SKM-1 (cell line): ENCODE data around the gene C10orf95.
A peak's percentile ranks its signal among the peaks of the same experiment; 100 is the strongest.
"Not testable (repeated sequence)": the region's sequence is repeated elsewhere in the genome, so short reads cannot be mapped to it uniquely, and the experiment has no call there.

Source experiments
- DNase-seq: peaks from one replicate; lab custom pipeline; 2025; ENCODE audit not compliant: unreplicated experiment; lab: John Stamatoyannopoulos, UW

Gene C10orf95, protein sequence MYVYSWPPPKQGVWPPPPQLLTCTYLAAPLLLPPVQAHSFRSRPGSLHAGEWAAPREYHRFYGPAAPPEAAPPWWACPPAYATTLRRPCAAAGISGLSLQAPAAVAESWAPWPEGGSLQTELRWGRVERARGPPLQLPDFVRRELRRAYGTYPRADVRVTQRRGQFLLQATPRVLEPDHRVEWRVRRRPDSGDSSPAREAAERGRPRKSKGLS

DNA sequence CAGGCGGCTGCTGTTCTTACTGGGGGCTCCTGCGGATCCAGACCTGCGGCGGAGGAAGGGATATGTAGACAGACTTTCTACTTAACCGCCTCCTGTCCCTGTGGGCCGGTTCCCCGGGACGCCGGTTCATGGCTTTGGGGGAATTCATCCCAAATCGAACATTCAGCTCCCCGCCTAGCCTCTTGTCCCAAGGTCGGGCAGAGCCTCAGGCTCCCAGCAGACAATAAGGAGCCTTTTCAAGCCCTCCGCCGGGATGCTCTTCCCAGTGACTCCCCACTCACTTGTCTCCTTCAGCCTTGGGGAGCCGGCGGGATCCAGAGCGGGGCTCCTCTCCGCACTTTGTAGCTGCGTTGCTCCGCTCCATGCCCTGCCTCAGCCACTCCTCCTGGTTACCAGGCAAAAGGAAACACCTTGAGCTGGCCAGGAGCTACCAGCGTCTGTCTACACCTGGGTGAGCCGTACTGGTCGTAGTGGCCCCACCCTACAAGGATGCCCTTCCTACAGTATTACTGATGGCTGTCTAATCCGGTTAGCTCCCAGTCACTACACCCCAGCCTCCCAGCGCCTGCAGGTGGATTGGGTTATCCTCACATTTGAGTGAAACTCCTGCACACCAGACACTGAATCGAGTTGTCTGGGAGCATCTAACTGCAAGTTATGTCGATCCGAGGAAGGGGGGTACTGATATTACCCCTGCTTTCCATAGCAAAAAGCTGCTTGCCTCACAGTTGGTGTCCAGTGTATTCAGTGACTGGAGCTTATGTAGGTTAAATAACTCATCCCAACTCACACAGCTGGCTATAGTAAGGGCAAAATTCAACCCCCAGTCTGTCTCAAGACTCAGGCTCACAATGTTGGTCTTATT, at the start of gene C10orf95:
C10orf95 (minus strand) TSS at position 439 of the 865 bp plus-strand sequence. CDS start 450 bp downstream, outside the sequence.
- no peak for DNase-seq

DNA sequence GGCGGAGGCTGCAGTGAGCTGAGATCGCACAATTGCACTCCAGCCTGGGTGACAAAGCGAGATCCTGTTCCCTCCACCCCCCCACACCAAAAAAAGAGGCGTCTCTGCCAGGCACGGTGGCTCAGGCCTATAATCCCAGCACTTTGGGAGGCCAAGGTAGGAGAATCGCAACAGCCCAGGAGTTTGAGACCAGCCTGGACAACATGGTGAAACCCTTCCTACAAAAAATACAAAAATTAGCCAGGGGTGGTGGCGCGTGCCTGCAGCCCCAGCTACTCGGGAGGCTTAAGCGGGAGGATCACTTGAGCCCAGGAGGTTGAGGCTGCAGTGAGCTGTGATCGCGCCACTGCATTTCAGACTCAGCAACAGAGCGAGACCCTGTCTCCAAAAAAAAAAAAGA, 49.3 kb upstream of the C10orf95 start:
- not testable (repeated sequence) for DNase-seq

DNA sequence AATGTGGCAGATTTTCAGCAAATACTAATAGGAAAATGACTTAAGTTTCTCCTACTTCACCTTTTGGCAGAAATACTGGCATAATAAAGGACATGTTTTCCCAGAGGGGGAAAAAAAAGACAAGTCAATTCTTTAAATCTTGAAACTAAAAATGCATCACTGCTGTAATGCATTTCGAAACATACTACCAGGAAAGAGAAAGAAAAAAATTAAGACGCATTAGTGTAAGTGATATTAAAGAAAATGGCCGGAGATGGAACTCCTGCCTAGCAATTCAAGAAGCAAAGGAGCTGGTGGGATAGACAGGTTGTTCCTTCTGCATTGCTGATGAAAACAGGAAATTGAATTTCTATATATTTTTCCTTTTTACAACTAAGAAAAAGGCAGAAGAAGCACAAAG, 48.0 kb upstream of the C10orf95 start:
- DNase-seq: no peak

DNA sequence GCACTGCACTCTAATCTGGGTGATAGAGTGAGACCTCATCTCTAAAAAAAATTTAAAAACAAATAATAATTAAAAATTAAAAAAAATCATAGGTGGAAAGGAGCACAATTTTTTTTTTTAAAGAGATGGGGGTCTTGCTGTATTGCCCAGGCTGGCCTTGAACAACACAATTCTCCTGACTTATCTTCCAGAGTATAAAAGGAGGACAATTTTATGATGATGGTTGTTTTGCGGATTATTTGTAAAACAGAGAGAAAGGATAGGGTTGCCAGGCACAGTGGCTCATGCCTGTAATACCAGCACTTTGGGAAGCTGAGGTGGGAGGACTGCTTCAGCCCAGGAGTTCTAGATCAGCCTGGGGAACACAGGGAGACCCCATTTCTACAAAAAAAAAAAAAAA, 46.2 kb upstream of the C10orf95 start:
- no peak for DNase-seq

DNA sequence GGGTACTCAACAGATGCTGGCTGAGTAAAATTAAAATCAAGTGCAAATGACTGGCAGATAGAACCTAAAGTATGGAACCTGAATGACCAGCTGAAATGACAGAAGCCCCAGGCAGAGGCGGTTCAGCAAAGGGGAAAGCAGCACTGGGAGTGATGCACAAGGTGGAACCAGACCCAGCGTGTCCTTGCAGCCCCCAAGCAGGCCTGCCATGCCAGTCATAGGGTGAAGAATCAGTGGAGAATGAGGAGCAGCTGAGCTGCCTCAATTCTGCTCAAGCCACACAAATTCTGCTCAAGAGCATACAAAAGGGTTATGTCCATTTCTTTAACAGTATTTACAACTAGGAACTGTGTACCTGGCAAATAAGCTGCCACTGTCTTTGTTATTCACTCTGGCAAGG, 42.4 kb upstream of the C10orf95 start:
- DNase-seq: no peak

DNA sequence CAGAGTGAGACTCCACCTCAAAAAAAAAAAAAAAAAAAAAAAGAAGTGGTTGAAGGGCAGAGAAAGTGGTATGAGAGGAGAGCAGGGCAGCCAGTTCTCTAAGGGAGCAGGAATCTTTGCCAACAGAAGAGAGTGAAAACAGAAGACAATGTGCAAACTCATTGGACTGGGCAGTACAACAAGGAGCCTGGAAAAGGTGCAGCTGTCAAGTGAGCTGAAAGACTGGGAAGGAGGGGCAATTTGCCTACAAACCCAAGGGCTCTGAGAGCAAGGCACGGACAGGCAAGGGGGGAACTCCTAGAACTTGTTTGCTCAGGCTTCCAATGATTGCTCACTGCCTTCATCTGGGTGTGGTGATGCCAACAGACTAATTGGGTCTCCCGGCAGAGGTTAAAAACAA, 41.6 kb upstream of the C10orf95 start:
- DNase-seq: no peak

DNA sequence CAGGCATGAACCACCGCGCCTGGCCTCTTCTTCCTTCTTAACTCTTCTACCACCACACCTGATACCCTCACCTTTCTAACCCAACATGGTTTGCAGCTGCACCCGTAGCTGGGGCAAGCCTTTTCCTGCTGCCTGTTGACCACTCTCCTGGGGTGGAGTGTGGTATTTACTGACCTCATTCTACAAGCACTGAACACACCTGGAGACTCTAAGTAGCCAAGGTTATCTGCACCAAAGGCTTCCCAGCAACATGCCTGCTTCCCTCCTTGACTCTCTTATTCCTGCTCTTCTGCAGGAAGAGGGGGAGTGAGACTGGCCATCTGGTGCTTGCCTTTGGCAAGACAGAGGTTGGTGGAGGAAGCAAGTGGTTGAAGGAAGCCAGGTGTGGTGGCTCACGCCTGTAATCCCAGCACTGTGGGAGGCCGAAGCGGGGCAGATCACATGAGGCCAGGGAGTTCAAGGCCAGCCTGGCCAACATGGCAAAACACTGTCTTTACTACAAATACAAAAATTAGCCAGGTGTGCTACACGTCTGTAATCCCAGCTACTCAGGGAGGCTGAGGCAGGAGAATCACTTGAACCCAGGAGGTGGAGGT, 41.1 kb upstream of the C10orf95 start:
- no peak for DNase-seq

DNA sequence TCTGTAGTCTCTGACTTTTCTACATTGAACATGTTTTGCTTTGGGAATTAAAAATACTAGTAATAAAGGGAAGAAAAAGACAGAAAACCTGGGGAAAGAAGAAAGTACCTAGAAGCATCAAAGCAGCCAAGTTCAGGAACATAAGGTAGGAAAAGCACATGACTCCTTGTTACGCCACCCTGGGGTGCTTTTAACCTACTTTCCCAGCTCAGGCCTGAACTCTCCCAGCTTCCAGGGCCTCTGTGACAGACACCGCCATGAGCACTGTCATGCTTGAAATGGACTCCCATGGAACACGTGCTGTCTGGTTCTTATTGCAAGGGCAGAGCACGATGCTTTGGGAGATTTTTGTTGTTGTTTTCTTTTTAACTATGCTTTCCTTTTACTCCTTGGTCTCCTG, 39.8 kb upstream of the C10orf95 start:
- DNase-seq: no peak

DNA sequence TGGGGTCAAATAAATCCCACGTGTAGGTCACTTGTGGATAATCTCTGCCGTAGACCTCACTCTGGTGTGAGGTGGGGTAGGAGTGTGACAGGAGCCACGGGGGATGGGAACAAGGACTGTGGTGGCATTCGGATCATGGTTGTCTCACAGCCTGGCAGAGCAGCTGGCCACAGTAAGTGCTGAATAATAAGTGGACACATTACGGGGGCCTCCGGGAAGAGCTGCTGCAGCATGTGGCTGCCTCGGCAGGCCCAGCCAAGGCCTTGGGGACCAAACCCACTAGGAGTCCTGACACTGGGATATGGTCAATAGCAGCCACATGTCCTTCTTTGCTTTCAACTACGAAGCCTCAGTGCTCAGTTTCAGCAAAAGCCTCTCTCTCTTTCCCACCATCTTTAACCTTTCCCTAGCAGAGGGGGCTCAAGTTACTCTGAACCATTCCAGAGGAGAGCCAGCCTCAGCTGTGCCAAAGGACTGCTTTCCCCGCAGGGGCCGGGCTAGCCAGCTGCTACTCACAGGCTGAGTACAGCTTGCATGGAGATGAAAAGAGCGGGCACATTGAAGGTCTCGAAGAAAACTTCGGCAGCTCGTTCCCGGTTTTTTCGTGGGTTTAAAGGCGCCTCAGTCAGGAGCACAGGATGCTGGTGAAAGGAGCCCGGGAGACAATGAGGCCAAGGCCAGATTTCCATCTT, 33.9 kb upstream of the C10orf95 start:
- no peak for DNase-seq

DNA sequence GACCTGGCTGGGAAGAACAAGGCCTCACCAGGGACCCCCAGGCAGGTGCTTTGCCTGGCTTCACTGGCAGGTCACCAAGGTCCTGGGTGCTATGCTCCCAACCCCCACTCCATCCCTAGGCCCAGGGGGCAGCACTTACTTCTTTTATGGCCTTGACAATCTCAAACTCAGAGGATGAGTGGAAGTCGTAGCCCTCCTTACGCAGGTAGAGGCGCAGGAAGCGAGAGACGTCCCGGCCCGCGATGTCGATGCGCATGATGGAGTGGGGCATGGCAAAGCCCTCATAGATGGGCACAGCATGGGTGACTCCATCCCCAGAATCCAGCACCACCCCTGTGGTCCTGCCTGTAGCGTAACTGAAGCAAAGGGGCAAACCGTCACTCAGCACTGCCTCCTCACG, 32.7 kb upstream of the C10orf95 start:
- no peak for DNase-seq

DNA sequence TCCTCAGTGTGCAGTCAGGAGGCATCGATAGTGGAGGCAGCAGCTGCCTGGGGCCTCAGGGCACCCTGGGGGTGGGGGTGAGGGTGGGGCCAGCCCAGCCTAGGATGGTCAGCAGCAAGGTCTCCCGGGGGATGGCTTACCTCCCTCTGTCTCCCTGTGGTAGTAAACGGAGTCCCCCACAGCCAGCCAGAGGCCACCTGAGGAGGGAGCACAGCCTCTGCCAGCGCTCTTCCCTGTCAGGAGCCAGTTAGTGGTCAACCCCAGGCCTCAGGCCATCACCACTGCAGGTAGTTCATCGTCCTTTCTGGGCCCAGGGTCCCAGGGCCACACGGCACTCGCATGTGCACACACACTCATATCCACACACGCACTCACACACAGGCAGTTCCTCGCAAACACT, 29.1 kb upstream of the C10orf95 start:
- DNase-seq: no peak

DNA sequence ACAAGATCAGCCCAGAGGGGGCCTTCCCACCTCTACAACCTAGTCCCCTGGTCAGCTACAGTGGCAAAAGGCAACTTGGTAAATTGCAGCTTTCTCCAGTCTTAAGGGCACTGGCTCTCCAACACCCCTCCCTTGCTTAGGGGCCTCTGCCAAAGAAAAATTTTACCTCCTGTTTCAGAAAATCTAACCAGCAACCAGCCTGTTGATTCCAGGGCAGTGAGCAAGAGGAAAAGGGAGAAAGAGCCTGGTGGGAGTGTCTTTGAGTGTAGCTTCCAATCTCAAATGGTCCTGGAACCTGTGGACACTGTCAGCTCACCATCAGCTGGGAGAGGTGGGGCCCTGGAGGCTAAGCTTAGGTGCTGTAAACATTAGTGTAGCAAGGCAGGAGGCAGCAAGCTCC, 28.3 kb upstream of the C10orf95 start:
- DNase-seq: no peak

DNA sequence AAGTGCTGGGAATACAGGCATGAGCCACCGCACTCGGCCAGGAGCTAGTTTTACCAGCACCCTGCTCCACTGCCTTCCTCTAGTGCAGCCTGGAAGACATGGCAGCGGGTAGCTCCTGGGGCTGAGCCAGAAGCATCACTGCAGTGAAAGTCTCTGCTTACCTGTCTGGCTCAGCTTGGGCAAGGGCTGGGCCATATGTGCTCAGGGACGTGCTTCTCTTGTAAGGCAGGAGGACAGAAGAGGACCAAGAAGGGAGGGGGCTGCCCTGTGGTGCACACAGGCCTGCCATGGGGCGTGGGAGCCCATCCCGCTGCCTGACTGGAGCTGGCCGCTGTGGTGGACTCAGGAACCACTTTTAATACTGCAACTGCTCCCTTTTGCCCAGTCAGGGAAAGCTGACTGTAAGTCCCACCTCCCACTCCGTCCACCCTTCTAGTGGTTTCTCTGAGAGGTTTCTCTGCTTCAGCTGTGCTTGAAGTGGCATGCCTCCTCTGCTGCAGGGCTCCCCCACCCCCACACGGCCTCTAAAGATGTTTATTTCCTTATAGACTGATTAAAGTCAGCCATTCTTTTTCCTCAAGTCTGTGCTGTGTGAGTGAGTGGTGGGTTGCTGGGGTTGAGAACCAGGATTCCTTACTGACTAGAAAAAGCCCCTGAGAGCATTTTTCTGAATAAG, 25.3 kb upstream of the C10orf95 start:
- DNase-seq: no peak

DNA sequence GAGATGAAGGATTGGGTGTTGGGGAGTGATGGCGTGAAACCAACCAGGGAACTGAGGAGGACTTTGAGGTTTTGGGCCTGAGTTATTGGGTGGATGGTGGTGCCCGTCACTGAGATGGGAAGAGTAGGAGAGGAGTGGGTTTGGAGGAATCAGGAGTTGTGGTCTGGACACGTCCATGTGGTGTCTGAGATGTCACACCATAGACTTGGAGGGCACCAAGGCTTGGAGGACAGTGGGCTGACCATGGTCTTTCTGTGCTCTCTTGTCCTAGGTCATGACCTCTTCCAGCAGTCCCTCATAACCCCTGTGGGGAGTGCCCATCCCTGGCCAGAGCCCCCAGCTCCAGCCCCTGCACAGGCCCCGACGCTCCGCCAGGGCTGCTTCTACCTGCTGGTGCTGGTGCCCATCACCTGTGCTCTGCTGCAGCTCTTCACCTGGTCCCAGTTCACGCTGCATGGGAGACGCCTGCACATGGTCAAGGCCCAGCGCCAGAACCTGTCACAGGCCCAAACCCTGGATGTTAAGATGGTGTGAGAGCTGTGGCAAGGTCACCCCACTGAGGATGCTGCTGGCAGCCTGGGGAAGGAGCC, 24.2 kb upstream of the C10orf95 start:
- DNase-seq: no peak

DNA sequence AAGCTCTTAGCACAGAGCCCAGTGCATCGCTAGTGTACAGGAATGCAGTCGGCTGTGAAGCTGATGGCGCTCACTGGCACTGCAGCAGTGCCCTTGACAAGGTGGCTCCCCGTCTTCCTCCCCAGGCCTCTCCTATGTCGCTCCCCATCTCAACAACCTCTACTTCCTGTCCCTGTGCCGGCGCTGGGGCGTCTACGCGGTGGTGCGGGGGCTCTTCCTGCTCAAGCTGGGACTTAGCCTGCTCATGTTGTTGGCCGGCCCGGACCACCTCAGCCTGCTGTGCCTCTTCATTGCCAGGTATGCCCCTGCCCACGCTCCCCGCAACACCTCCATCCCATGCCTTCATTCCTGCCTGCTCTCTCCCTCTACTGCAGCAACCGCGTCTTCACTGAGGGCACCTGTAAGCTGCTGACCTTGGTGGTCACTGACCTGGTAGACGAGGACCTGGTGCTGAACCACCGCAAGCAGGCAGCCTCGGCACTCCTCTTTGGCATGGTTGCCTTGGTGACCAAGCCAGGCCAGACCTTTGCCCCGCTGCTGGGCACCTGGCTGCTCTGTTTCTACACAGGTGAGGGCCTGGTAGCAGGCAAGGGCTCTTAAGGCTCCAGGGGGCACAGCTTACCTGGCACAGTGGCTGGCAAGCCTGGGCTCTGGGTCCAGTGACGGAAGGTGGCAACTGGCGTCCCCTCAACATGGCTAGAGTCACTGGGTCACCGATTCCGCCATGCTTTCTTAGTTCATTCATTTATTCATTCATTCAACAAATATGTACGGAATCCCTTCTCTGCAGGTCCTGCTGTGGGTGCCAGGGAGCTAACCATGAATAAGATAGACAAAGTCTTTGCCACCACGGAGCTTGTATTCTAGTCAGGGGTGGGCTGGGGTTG, 22.3 kb upstream of the C10orf95 start:
- DNase-seq: no peak

DNA sequence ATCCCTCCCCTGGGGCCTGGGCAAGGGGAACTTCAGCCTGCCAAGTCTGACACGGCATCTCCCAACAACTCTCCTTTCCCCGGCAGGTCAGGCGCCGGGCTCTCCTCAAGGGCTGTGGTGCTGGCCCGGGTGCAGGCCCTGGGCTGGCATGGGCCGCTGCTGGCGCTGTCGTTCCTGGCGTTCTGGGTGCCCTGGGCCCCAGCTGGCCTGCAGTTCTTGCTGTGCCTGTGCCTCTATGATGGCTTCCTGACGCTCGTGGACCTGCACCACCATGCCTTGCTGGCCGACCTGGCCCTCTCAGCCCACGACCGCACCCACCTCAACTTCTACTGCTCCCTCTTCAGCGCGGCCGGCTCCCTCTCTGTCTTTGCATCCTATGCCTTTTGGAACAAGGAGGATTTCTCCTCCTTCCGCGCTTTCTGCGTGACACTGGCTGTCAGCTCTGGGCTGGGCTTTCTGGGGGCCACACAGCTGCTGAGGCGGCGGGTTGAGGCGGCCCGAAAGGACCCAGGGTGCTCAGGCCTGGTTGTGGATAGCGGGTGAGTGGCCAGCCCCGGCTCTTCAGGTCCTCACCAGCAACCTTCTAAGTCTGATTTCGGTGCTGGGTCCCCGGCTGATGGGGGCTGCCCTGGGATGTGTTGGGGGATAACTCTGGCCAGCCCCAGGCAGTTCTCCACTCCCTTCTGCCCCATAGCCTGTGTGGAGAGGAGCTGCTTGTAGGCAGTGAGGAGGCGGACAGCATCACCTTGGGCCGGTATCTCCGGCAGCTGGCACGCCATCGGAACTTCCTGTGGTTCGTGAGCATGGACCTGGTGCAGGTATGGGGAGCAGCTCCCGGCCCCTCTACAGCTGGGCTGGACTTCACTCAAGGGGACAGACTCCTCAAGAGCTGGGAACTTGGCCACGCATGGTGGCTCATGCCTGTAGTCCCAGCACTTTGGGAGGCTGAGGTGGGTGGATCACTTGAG, 19.5 kb upstream of the C10orf95 start:
- no peak for DNase-seq

DNA sequence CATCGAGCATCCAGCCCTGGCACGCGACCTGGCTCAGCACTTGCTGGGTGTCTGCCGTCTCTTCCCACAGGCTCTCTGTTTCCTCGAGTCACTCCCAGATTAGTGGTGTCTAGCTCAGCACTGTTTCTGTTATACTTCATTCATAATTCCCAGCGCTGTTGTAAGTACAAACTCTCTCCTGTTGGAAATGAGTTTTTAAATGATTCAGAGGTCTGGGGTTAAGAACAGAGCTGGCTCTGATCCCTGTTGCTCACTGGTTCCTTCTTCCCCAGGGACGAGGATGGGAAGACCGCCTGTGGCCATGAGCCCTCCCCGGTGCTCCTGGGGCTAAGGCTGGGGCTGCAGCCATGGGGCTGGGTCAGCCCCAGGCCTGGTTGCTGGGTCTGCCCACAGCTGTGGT, 17.3 kb upstream of the C10orf95 start:
- DNase-seq: no peak

DNA sequence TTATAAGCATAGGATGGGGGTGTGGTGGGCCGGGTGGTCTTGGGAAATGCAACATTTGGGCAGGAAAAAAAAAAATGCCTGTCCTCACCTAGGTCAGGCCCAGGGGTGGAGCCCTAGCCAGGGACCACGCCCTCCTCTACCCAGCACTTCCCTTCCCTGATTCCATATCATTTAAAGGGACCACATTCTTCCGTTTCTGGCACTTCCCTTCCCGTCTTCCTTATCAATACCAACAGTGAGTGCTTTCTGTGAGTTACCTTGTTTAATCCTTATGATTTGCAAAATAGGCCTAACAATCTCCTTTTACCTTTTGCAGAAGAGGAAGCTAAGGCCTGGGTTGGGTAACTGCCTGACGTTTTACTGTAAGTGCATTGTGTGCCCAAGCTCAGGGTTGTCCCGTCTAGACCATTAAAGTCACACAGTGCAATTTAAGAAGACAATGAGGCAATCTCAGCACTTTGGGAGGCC, 16.7 kb upstream of the C10orf95 start:
- peak; percentile 87 for DNase-seq
